Loucy (cell line): ENCODE results near the gene ZNF770.

Source experiments
- EZH2phosphoT487 ChIP-seq: fragments of 200-600 bp; IDR thresholded peaks from 2 replicates; pipeline ENCODE4 v1.6.1; 2018; ENCODE audit warnings: antibody characterized with exemption, mild to moderate bottlenecking, moderate library complexity, borderline replicate concordance
- TF ChIP-seq, protein P1 (sequence below): fragments of 200-600 bp; sonication (generic); conservative IDR thresholded peaks from 2 replicates; pipeline ENCODE4 v1.5.1; 2014; ENCODE audit warnings: mild to moderate bottlenecking, antibody characterized with exemption, low read length

DNA sequence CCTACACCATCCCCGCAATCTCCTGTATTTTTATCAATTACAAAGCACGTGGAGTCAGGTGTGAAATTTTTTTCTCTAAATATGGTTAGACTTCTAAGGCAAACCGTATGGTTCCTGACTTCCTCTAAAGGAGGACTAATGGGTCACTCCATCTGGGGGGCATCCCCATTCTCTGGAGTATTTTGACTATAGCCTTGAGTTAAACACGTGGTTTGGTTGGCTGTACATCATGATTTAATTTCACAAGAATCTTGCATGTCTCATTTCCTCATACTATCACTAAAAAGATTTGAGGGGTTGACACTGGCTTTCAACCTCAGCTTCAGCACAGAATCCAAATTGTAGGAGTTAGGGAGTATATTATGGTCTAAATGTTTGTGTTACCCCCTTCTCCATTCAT is 25.3 kb upstream of the ZNF770 start:
- no peak for TF ChIP-seq EZH2phosphoT487
- TF ChIP-seq, protein P1, sequence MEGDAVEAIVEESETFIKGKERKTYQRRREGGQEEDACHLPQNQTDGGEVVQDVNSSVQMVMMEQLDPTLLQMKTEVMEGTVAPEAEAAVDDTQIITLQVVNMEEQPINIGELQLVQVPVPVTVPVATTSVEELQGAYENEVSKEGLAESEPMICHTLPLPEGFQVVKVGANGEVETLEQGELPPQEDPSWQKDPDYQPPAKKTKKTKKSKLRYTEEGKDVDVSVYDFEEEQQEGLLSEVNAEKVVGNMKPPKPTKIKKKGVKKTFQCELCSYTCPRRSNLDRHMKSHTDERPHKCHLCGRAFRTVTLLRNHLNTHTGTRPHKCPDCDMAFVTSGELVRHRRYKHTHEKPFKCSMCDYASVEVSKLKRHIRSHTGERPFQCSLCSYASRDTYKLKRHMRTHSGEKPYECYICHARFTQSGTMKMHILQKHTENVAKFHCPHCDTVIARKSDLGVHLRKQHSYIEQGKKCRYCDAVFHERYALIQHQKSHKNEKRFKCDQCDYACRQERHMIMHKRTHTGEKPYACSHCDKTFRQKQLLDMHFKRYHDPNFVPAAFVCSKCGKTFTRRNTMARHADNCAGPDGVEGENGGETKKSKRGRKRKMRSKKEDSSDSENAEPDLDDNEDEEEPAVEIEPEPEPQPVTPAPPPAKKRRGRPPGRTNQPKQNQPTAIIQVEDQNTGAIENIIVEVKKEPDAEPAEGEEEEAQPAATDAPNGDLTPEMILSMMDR, result no peak
